ENCODE measurements around the gene BCL10. TPM values are rescaled to one million over a fixed set of nuclear protein-coding genes. Genes with fewer than 3 reads are reported as not detected.

Gene BCL10
- total and polyA plus RNA-seq, 2 of the 13 experiments (the other 11 are each of a cell fraction or from before 2014, with no cell fraction given), result 3.7 to 14.1 TPM

DNA sequence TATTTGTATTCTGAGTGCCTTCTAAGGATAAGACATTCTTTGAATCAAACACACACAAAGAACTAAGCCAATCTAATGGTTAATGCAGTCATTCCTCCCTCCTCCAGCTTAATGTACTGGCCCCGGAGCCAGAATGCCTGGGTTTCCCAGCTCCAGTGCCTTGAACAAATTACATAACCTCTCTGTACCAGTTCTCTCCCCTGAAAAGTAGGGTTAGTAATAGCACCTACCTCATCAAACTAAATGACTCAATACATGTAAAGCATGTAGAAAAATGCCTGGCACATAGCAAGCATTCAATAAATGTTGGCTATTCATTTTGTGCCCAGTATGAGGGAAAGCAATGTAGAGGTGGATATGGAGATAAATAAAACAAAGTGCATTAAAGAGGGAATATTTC, 31.0 kb downstream of the BCL10 start:
- BruUV-seq (replicated peaks), result no TSS peak
- ChIA-PET POLR2A (no interaction called here), CTCF (ENCODE audit: low intra/inter-chr PET ratio, low total read pairs) (no interaction called here)
- ATAC-seq, result no peak
- in situ Hi-C loops (cut with HindIII; ENCODE audit: extremely low pct_ligation_motif_present, low pct_unique_long_range_greater_than_20kb), result no loop called here
- Histone ChIP-seq H3K4me3 (replicated peaks in 1 of 3; ENCODE audit: insufficient read depth in 1 of 3, low read depth in 2 of 3, low read length in 3 of 3) (no peak overlapping the region), H3K4me2 (ENCODE audit: low read depth, low read length) (no peak overlapping the region), H3K4me1 (ENCODE audit: insufficient read depth, low read length) (0 out of 2 replicates have a peak, but pooled peaks cover 7% of the 10 kb centered on the region), H3K36me3 (replicated peaks in 1 of 2; ENCODE audit: control insufficient read depth in 1 of 2, insufficient read depth in 2 of 2, low read length in 2 of 2) (no peaks in the 10 kb centered on the region), H3K9me3 (ENCODE audit: low read length) (no peaks in the 10 kb centered on the region), H3K9ac (ENCODE audit: insufficient read depth, low read depth, low read length) (no peak overlapping the region), H3K27me3 (ENCODE audit: control insufficient read depth in 1 of 2, insufficient read depth in 2 of 2, low read length in 2 of 2) (no peaks in the 10 kb centered on the region), H3K27ac (ENCODE audit: extremely low read length, insufficient read depth, low read length) (no peak overlapping the region), H2AFZ (ENCODE audit: low read length) (no peak overlapping the region), H3K79me2 (ENCODE audit: insufficient read depth, low read length) (no peaks in the 10 kb centered on the region), H4K20me1 (ENCODE audit: insufficient read depth, low read length) (no peaks in the 10 kb centered on the region)
- 0% methylated on average over 1 of the region's 1 CpG for WGBS (ENCODE audit: low lambda C conversion rate)
- DNase-seq (ENCODE audit: low spot score), result no peak
- no peak for FAIRE-seq
- intact Hi-C loops (cut with micrococcal nuclease; ENCODE audit: unreplicated experiment), result no loop called here
- TF ChIP-seq SAFB2 (CRISPR knock-in tag; IDR thresholded peaks at IDR 0.05; ENCODE audit: borderline replicate concordance, low read depth) (no peak), ZNF572 (CRISPR knock-in tag; IDR thresholded peaks at IDR 0.05) (no peak), KMT2A (CRISPR knock-in tag; IDR thresholded peaks at IDR 0.05) (no peak), PAWR (CRISPR knock-in tag; IDR thresholded peaks at IDR 0.05; ENCODE audit: borderline replicate concordance) (no peak), ZNF44 (CRISPR knock-in tag; IDR thresholded peaks at IDR 0.05) (no peak), HMG20B (CRISPR knock-in tag; conservative IDR thresholded peaks at IDR 0.05) (no peak), EEA1 (CRISPR knock-in tag; IDR thresholded peaks at IDR 0.05; ENCODE audit: borderline replicate concordance) (no peak)
- TF ChIP-seq, protein P1, sequence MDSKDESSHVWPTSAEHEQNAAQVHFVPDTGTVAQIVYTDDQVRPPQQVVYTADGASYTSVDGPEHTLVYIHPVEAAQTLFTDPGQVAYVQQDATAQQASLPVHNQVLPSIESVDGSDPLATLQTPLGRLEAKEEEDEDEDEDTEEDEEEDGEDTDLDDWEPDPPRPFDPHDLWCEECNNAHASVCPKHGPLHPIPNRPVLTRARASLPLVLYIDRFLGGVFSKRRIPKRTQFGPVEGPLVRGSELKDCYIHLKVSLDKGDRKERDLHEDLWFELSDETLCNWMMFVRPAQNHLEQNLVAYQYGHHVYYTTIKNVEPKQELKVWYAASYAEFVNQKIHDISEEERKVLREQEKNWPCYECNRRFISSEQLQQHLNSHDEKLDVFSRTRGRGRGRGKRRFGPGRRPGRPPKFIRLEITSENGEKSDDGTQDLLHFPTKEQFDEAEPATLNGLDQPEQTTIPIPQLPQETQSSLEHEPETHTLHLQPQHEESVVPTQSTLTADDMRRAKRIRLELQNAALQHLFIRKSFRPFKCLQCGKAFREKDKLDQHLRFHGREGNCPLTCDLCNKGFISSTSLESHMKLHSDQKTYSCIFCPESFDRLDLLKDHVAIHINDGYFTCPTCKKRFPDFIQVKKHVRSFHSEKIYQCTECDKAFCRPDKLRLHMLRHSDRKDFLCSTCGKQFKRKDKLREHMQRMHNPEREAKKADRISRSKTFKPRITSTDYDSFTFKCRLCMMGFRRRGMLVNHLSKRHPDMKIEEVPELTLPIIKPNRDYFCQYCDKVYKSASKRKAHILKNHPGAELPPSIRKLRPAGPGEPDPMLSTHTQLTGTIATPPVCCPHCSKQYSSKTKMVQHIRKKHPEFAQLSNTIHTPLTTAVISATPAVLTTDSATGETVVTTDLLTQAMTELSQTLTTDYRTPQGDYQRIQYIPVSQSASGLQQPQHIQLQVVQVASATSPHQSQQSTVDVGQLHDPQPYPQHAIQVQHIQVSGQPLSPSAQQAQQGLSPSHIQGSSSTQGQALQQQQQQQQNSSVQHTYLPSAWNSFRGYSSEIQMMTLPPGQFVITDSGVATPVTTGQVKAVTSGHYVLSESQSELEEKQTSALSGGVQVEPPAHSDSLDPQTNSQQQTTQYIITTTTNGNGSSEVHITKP (CRISPR knock-in tag; IDR thresholded peaks at IDR 0.05; ENCODE audit: low read depth), result no peak
- TF ChIP-seq, protein P2, sequence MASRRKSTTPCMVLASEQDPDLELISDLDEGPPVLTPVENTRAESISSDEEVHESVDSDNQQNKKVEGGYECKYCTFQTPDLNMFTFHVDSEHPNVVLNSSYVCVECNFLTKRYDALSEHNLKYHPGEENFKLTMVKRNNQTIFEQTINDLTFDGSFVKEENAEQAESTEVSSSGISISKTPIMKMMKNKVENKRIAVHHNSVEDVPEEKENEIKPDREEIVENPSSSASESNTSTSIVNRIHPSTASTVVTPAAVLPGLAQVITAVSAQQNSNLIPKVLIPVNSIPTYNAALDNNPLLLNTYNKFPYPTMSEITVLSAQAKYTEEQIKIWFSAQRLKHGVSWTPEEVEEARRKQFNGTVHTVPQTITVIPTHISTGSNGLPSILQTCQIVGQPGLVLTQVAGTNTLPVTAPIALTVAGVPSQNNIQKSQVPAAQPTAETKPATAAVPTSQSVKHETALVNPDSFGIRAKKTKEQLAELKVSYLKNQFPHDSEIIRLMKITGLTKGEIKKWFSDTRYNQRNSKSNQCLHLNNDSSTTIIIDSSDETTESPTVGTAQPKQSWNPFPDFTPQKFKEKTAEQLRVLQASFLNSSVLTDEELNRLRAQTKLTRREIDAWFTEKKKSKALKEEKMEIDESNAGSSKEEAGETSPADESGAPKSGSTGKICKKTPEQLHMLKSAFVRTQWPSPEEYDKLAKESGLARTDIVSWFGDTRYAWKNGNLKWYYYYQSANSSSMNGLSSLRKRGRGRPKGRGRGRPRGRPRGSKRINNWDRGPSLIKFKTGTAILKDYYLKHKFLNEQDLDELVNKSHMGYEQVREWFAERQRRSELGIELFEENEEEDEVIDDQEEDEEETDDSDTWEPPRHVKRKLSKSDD (CRISPR knock-in tag; IDR thresholded peaks at IDR 0.05; ENCODE audit: low read depth), result no peak
- TF ChIP-seq, protein P3, sequence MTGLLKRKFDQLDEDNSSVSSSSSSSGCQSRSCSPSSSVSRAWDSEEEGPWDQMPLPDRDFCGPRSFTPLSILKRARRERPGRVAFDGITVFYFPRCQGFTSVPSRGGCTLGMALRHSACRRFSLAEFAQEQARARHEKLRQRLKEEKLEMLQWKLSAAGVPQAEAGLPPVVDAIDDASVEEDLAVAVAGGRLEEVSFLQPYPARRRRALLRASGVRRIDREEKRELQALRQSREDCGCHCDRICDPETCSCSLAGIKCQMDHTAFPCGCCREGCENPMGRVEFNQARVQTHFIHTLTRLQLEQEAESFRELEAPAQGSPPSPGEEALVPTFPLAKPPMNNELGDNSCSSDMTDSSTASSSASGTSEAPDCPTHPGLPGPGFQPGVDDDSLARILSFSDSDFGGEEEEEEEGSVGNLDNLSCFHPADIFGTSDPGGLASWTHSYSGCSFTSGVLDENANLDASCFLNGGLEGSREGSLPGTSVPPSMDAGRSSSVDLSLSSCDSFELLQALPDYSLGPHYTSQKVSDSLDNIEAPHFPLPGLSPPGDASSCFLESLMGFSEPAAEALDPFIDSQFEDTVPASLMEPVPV (CRISPR knock-in tag; IDR thresholded peaks at IDR 0.05), result no peak
- TF ChIP-seq, protein P4, sequence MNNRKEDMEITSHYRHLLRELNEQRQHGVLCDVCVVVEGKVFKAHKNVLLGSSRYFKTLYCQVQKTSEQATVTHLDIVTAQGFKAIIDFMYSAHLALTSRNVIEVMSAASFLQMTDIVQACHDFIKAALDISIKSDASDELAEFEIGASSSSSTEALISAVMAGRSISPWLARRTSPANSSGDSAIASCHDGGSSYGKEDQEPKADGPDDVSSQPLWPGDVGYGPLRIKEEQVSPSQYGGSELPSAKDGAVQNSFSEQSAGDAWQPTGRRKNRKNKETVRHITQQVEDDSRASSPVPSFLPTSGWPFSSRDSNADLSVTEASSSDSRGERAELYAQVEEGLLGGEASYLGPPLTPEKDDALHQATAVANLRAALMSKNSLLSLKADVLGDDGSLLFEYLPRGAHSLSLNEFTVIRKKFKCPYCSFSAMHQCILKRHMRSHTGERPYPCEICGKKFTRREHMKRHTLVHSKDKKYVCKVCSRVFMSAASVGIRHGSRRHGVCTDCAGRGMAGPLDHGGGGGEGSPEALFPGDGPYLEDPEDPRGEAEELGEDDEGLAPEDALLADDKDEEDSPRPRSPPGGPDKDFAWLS (CRISPR knock-in tag; IDR thresholded peaks at IDR 0.05; ENCODE audit: borderline replicate concordance), result no peak
- TF ChIP-seq, protein P5, sequence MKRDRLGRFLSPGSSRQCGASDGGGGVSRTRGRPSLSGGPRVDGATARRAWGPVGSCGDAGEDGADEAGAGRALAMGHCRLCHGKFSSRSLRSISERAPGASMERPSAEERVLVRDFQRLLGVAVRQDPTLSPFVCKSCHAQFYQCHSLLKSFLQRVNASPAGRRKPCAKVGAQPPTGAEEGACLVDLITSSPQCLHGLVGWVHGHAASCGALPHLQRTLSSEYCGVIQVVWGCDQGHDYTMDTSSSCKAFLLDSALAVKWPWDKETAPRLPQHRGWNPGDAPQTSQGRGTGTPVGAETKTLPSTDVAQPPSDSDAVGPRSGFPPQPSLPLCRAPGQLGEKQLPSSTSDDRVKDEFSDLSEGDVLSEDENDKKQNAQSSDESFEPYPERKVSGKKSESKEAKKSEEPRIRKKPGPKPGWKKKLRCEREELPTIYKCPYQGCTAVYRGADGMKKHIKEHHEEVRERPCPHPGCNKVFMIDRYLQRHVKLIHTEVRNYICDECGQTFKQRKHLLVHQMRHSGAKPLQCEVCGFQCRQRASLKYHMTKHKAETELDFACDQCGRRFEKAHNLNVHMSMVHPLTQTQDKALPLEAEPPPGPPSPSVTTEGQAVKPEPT (CRISPR knock-in tag; IDR thresholded peaks at IDR 0.05; ENCODE audit: low read depth), result no peak
